HG03025 (cell line): Measurements from ENCODE around the gene TLL1.

Experiments used
- ATAC-seq: cut with Tn5 transposase; IDR thresholded peaks from one replicate; pipeline ENCODE4 v1.9.1; 2021; ENCODE audit warnings: mild to moderate bottlenecking, moderate library complexity; ENCODE audit not compliant: unreplicated experiment, low FRiP score

TLL1 gene

GRCh38 chr4:165970703-165971420 lies 97.8 kb downstream of the TLL1 start:
- ATAC-seq: no peak

DNA sequence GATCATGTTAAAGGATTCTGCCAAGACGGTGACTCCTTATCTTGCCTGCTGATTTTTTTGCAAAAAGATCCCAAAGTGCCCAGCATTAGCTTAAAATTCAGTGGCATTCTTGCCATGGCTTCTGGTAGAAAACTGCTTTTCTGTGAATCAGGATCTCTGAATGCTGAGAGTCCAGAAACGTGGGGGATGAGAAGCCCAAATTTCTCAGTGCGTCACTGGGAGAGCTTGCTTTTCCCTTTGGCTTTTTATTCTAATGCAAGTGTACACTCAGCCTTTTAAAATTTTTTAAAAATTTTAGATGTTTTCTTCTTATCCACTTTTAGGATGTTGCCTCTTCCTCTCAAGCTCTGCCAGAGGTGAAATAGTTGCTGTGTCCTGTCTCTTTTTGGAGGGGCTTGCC lies 98.4 kb downstream of the TLL1 start:
- no peak for ATAC-seq

- ATAC-seq: no peak
These were observed 98.9 kb downstream of the TLL1 start for GRCh38 chr4:165971933-165972332.

DNA sequence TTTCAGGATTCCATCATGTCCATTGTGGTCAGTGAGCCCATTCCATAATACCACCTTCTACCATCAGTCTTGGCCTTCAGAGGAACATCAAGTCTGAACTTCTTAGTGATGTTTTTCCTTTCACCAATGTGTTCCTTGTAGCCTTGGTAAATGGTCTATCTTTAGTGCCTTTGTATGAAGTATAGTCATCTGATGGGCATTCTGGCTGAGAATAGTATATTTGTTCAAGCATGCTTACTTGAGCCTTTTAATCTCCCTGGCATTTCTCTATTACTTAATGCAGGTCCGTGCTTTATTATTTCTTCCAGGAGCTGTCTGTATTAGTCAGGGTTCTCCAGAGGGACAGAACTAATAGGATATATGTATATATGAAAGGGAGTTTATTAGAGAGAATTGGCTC lies 99.7 kb downstream of the TLL1 start:
- no peak for ATAC-seq

- ATAC-seq: no peak
These were observed 109.9 kb downstream of the TLL1 start for GRCh38 chr4:165982934-165983333.

DNA sequence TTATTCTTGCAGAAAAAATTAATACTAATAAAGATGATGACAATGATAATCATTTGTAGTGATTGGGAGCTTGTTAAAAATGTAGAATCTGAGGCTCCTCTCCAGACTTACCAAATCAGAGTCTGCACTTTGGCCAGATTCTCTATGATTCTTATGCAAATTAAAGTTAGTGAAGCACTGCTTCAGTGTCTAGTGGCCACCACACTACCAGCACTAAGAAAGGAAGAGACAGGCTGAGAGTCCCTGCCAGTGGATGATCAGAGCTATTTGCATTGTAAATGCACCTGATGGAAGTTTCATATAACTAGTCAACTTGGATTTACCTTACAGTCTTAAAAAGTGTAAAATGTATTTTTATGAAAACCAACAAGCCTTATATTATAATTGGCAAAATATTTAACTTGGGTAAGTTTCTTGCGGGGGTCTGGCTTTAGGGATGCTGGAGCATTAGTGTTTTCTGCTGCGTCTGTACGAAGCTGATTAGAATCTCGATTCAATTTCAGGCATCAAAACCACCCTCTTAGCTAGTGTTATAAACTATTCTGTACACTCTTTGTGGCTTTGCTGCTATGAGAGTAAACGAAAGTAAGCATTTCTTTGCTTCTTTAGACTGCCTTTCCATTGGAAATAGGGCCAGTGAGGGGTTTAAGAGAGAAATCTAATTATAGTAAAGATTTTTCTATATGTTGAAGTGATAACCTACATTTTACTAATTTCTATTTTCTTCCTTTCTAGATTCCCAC lies 114.1 kb downstream of the TLL1 start:
- ATAC-seq: no peak

GRCh38 chr4:165991325-165992180 lies 118.5 kb downstream of the TLL1 start:
- ATAC-seq: no peak

DNA sequence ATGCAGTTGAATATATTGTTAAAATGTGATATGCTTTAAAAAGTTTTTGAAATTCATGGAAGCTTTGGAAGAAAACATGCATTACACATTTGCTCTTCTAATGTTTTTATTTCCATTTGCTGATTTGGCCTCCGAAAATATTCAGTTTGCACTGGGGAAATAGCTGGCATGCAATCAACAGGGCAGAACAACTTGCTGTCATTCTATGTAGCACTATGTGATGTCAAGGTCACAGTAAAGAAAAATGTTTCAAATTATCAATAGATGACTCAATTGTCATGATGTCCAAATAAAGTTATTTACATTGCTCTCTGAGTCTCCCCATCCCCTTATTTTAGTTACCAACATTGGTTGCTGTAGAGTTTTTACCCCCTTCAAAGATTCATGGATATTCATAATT lies 119.2 kb downstream of the TLL1 start:
- ATAC-seq: no peak

DNA sequence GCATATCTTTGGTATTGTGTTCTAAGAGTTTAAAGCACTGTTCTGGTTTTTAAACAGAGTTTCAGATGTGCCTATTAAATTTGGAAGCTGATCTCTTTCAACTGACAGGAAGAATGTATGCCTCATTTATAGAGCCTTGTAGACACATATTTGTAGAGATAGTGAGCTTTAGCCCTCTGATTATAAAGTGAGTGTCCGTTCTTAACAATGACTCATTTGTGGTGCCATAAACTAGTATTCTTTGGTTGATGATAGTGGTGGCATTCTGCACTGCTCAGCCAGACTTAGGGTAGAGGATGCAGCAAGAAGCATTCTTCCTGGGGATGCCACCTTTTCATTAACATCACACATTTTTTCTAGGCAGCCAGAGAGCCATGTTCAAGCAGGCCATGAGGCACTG lies 121.7 kb downstream of the TLL1 start:
- ATAC-seq: no peak

GRCh38 chr4:166003811-166004210 lies 130.8 kb downstream of the TLL1 start:
- ATAC-seq: no peak

- ATAC-seq: no peak
These were observed 133.2 kb downstream of the TLL1 start for GRCh38 chr4:166006217-166006616.

GRCh38 chr4:166008510-166008909 lies 135.5 kb downstream of the TLL1 start:
- ATAC-seq: no peak

DNA sequence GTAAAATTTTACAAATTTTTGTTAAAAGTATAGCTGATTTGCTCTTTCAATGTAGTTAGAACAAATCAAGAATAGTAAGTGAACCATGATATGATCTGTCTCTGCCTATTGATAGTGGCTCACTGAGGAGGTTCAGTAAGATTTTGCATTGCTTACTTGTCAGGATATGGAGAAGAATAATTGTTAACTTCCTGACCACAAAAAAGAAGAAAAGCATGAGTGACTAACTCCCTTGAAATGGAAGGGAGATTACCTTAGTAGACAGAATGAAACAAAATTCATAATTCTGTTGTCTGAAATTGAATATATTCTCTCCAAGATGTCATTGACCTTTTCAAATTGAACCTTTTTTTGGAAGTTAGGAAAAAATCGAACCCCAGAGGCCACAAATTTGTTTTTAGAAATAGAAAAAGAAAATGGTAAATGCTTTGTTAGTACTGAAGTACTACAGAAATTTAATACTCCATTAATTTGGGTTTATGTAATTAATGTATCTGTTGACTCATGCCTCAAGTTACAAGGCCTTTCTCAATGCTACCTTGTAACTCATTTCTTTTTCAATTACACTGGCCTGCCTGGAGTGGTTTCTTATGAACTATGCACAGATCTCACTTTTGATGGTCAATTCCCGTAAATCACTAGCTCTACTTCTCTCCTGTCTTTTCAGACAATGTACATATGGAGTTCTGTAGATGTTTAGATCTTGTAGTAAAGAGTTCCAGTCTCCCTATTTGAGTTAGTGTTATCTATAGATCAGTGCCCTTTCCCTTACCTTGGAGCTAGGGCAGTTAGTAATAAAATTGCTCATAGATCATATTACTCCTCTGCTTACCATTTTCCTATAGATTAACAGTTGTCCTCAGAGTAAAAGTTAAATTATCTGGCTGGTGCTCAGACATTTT lies 139.3 kb downstream of the TLL1 start:
- ATAC-seq: no peak

DNA sequence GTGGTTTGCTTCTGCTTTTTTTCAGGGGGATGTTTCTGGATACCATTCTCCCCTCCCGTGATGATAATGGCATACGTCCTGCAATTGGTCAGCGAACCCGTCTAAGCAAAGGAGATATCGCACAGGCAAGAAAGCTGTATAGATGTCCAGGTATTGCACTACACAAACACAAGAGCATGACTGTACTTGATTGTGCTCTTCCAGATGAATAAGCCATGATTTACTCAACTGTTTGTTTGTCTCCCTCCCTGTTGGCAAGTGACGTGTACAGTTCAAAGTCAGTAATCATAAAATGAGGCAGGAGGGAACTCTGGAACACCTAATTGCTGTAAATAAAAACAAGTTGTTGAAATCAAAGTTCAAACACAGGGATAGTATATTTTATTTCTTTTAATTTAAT lies 141.4 kb downstream of the TLL1 start:
- ATAC-seq: no peak

GRCh38 chr4:166017804-166018203 lies 144.8 kb downstream of the TLL1 start:
- ATAC-seq: no peak

- ATAC-seq: no peak
These were observed 146.6 kb downstream of the TLL1 start for GRCh38 chr4:166019441-166020220.

GRCh38 chr4:166021617-166022016 lies 148.6 kb downstream of the TLL1 start:
- ATAC-seq: no peak

DNA sequence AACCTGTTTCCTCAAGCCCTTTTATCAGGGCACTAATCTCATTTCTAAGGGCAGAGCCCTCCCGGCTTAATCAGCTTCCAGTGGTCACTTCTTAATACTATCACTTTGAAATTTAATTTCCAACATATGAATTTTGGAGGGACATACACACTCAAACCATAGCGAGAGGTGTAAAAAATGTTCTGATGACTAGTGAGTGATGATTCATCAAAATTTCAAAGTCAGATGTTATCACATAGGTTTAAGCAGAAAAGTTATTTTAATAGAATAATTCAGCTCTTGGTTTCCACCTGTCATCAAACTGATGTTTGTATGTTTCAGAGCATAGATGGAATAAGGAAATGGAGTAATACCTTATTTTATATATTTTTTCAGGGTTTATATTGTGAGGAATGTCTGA lies 161.9 kb downstream of the TLL1 start:
- no peak for ATAC-seq

DNA sequence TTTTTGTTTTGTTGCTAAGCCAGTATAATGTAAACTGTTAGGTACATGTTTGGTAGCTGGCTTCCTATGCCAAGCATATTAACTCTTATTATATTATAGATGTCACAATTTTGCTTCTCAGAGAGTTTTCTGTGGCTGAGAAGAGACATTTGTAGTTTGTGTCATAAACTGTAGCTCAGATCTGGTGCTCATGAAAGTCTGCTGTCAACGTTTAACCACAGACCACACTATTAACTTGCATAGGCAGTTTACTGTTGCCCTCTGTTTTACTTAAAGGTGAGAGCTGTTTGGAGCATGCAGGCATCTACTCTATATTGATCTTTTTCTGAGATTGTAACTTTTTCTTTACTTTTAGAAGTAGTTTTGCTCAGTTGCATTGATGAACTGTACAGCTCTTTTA lies 166.8 kb downstream of the TLL1 start:
- no peak for ATAC-seq
